RWPE1 (cell line): Measurements from ENCODE around the gene MYH10.

Experiments
- CTCF ChIA-PET: fragments of 350-600 bp; sonication (Branson Sonifier 250); formaldehyde crosslinking; extraction: SDS; loops from one replicate; lab custom pipeline; 2021; lab: Yijun Ruan, JAX
- POLR2A ChIA-PET: fragments of 400-600 bp; formaldehyde crosslinking; extraction: SDS; loops from one replicate; lab custom pipeline; 2020; ENCODE audit warnings: antibody characterized with exemption; ENCODE audit not compliant: low non-redundant PET; lab: Yijun Ruan, JAX
- DNase-seq: peaks from one replicate; pipeline ENCODE4 v3.0.0; 2012; ENCODE audit warnings: low spot score
- H3K27ac ChIP-seq: fragments of 450-650 bp; 2 replicates; pipeline ENCODE4 v1.5.1; 2017
- TF ChIP-seq, protein P1 (sequence below): fragments of 450-650 bp; conservative IDR thresholded peaks from 2 replicates; pipeline ENCODE4 v1.5.1; 2017; ENCODE audit warnings: low read depth, mild to moderate bottlenecking

MYH10 gene

DNA sequence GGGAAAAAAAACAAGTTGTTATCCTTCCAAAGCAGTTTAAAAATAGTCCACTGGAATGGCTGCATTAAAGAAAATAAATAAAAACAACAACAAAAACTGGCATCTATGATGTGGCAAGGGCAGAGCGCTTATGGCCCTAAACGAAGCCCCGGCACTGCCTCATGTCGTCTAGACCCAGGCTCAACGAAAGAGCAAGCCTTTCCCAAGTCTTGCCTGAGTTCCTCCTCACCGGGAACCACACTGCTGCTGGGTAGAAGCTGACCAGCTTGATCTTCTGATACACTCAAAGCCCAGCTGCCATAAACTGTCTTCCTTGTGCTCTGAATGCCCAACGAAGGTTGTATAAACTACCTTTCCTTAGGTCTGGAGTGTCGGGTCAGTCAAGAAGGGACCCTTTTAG, 157.9 kb downstream of the MYH10 start:
- TF ChIP-seq, protein P1, sequence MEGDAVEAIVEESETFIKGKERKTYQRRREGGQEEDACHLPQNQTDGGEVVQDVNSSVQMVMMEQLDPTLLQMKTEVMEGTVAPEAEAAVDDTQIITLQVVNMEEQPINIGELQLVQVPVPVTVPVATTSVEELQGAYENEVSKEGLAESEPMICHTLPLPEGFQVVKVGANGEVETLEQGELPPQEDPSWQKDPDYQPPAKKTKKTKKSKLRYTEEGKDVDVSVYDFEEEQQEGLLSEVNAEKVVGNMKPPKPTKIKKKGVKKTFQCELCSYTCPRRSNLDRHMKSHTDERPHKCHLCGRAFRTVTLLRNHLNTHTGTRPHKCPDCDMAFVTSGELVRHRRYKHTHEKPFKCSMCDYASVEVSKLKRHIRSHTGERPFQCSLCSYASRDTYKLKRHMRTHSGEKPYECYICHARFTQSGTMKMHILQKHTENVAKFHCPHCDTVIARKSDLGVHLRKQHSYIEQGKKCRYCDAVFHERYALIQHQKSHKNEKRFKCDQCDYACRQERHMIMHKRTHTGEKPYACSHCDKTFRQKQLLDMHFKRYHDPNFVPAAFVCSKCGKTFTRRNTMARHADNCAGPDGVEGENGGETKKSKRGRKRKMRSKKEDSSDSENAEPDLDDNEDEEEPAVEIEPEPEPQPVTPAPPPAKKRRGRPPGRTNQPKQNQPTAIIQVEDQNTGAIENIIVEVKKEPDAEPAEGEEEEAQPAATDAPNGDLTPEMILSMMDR = no peak
- ChIA-PET POLR2A (no interaction called here), CTCF (interaction anchor here (0.5 kb wide), 1 partner anchor 21 kb away, joined by 3 read pairs; no protein-coding TSS in a partner anchor)
- no peak overlapping the region for H3K27ac ChIP-seq
- no peak for DNase-seq

DNA sequence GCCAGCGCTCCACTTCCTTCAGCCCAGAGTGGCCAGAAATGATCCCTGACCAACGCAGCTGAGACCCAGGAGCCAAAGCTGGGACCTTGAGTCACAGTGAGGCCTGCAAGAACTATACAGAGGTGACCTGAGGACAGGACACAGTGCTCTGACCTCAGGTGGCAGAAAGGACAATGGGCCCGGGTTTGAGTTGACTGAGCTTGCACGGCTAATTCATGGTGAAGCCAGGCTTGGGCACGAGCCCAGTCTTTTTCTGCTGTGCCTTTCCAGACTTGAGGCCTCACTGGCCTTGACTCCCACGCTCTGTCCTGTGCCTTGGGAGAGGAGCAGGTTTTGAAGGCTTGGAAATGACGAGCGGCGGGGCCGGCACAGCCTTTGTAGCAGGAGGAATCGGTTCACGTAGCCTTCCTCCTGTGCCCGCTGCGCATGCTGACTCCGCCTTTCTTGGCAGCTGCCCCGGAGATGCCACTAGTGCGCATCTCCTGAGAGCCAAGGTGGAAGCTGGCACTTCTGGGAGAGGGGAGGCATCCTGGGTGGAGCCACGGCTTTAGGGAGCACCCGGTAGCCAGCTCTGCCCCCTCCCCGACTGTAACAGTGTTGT, 160.0 kb downstream of the MYH10 start:
- CTCF ChIA-PET = interaction anchor here (0.7 to 1.1 kb wide), 2 partner anchors 39 to 87 kb away, joined by 3 to 7 read pairs; no protein-coding TSS in a partner anchor
- POLR2A ChIA-PET = no interaction called here
- peak; percentile 24 for DNase-seq
- peak overlapping the region; percentile 43 for H3K27ac ChIP-seq
- TF ChIP-seq, protein P1 = no peak

DNA sequence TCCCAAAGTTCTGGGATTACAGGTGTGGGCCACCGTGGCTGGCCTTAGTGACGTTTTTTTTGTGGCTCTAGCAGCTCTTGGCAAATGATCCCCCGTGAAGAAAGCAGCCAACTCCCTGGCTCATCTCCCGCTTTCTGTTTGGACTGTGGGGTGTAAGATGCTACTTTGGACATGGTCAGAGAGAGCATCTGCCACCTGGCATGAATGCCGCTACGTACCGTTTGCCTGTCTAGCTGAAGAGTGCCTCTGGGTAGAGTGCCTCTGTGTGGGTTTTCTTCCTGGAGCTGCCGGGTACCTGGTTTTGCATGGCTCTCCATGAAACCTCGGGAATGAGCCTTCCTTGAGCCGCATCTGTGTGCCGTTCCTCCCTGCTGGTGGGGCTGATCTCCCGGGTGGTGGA, 160.6 kb downstream of the MYH10 start:
- ChIA-PET CTCF (interaction anchor here (0.7 to 1.1 kb wide), 2 partner anchors 39 to 86 kb away, joined by 3 to 7 read pairs; no protein-coding TSS in a partner anchor), POLR2A (no interaction called here)
- TF ChIP-seq, protein P1 = no peak
- peak overlapping the region; percentile 43 for H3K27ac ChIP-seq
- no peak for DNase-seq

DNA sequence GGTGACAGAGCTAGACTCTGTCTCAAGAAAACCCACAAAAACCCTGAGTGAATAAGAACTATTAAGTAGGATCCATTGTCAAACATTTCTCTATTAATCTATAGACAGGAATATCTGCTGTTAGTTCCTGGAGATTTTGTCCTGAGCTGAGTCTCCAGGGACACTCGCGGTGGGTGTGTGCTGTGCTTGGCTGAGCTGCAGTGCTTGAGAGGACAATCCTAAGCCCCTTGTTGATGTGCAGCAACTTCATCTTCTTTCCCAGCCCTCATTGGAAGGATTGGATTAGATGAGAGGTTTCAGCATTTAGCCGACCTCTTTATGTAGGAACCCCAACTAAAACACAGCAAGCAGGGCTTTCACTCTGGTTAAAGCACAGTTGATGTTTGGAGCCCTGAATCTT, 161.5 kb downstream of the MYH10 start:
- ChIA-PET CTCF (interaction anchor here (0.6 to 0.7 kb wide), 2 partner anchors 58 to 427 kb away, joined by 3 read pairs; no protein-coding TSS in a partner anchor), POLR2A (no interaction called here)
- TF ChIP-seq, protein P1 = no peak
- H3K27ac ChIP-seq = peak overlapping the region; percentile 25
- DNase-seq = no peak

DNA sequence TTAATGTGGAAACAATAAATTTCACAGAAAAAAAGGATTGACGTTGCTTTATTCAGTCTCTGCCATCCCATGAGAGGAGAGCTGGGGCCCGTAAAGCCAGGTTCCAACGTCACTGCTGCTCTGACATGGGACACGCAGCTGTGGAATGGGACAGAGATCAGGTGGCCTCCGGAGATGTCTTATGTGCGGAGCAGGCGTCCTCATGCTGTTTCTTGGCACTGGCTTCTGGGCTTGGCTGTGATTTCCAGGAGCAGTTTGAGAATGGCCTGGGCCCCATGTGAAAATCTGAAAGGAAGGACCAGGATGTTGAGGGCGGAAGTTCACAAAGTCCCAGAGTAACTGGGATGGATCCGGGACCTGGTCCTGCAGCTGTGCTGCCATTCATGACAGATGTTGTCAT, 162.4 kb downstream of the MYH10 start:
- TF ChIP-seq, protein P1 = no peak
- ChIA-PET CTCF (interaction anchor here (0.7 kb wide), 1 partner anchor 428 kb away, joined by 3 read pairs; no protein-coding TSS in a partner anchor), POLR2A (no interaction called here)
- no peak for DNase-seq
- no peak overlapping the region for H3K27ac ChIP-seq

DNA sequence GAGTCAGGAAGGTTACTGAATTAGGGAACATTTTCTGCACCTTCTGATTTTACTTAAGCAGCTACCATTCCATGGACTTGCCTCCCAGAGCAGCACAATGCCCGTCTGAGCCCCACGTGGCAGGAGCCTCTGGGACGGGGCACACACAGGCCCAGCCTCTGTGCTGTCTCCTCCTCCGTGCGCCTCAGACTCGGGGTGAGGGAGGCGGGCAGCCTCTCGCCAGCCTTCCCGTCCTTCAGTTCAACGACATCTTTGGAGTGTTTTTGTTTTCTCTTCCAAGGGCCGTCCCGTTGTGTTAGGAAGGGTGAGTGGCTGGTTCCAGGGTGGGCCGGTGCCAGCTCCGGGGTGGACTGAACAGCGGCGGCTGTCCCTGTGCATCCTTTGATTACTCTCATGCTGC, 163.0 kb downstream of the MYH10 start:
- POLR2A ChIA-PET = no interaction called here
- TF ChIP-seq, protein P1 = no peak
- CTCF ChIA-PET = no interaction called here
- no peak overlapping the region for H3K27ac ChIP-seq
- no peak for DNase-seq
